Measurements from ENCODE around the gene ANKRD33B. TPM values are rescaled to one million over a fixed set of nuclear protein-coding genes. Genes with fewer than 3 reads are reported as not detected.

ANKRD33B gene
- total and polyA plus RNA-seq, 2 experiments from 2014 or later: 2.9 to 15.4 TPM

DNA sequence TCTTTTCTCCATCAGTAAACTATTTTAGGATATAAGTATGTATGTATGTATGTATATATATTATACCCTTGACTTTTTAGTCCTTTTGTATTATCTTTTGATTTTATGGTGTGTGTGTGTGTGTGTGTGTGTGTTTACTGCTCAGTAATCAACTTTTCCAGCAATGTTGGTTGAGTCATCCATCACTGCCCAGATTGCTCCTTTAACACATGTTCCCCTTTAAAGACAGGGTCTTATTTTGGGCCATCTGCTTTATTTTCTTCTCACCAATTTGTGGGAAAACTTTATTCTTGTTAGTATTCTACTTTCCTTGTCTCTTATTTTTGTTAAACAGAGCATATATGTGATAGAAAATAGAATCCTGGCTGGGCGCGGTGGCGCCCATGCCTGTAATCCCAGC, 28.1 kb downstream of the ANKRD33B start:
- H3K9me2 ChIP-seq (ENCODE audit: insufficient read depth): no peaks in the 10 kb centered on the region
- H3K4me3 ChIP-seq: no peak overlapping the region
- TF ChIP-seq CREB1 (CRISPR knock-in tag; IDR thresholded peaks at IDR 0.05; ENCODE audit: low read depth): no peak
- TF ChIP-seq, protein P1, sequence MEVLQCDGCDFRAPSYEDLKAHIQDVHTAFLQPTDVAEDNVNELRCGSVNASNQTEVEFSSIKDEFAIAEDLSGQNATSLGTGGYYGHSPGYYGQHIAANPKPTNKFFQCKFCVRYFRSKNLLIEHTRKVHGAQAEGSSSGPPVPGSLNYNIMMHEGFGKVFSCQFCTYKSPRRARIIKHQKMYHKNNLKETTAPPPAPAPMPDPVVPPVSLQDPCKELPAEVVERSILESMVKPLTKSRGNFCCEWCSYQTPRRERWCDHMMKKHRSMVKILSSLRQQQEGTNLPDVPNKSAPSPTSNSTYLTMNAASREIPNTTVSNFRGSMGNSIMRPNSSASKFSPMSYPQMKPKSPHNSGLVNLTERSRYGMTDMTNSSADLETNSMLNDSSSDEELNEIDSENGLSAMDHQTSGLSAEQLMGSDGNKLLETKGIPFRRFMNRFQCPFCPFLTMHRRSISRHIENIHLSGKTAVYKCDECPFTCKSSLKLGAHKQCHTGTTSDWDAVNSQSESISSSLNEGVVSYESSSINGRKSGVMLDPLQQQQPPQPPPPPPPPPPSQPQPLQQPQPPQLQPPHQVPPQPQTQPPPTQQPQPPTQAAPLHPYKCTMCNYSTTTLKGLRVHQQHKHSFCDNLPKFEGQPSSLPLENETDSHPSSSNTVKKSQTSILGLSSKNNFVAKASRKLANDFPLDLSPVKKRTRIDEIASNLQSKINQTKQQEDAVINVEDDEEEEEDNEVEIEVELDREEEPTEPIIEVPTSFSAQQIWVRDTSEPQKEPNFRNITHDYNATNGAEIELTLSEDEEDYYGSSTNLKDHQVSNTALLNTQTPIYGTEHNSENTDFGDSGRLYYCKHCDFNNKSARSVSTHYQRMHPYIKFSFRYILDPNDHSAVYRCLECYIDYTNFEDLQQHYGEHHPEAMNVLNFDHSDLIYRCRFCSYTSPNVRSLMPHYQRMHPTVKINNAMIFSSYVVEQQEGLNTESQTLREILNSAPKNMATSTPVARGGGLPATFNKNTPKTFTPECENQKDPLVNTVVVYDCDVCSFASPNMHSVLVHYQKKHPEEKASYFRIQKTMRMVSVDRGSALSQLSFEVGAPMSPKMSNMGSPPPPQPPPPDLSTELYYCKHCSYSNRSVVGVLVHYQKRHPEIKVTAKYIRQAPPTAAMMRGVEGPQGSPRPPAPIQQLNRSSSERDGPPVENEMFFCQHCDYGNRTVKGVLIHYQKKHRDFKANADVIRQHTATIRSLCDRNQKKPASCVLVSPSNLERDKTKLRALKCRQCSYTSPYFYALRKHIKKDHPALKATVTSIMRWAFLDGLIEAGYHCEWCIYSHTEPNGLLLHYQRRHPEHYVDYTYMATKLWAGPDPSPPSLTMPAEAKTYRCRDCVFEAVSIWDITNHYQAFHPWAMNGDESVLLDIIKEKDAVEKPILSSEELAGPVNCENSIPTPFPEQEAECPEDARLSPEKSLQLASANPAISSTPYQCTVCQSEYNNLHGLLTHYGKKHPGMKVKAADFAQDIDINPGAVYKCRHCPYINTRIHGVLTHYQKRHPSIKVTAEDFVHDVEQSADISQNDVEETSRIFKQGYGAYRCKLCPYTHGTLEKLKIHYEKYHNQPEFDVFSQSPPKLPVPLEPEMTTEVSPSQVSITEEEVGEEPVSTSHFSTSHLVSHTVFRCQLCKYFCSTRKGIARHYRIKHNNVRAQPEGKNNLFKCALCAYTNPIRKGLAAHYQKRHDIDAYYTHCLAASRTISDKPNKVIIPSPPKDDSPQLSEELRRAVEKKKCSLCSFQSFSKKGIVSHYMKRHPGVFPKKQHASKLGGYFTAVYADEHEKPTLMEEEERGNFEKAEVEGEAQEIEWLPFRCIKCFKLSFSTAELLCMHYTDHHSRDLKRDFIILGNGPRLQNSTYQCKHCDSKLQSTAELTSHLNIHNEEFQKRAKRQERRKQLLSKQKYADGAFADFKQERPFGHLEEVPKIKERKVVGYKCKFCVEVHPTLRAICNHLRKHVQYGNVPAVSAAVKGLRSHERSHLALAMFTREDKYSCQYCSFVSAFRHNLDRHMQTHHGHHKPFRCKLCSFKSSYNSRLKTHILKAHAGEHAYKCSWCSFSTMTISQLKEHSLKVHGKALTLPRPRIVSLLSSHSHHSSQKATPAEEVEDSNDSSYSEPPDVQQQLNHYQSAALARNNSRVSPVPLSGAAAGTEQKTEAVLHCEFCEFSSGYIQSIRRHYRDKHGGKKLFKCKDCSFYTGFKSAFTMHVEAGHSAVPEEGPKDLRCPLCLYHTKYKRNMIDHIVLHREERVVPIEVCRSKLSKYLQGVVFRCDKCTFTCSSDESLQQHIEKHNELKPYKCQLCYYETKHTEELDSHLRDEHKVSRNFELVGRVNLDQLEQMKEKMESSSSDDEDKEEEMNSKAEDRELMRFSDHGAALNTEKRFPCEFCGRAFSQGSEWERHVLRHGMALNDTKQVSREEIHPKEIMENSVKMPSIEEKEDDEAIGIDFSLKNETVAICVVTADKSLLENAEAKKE (CRISPR knock-in tag; IDR thresholded peaks at IDR 0.05): no peak
- no peak for TF ChIP-seq EZH2phosphoT487 (IDR thresholded peaks at IDR 0.05; ENCODE audit: unreplicated experiment)
- TF ChIP-seq, protein P2, sequence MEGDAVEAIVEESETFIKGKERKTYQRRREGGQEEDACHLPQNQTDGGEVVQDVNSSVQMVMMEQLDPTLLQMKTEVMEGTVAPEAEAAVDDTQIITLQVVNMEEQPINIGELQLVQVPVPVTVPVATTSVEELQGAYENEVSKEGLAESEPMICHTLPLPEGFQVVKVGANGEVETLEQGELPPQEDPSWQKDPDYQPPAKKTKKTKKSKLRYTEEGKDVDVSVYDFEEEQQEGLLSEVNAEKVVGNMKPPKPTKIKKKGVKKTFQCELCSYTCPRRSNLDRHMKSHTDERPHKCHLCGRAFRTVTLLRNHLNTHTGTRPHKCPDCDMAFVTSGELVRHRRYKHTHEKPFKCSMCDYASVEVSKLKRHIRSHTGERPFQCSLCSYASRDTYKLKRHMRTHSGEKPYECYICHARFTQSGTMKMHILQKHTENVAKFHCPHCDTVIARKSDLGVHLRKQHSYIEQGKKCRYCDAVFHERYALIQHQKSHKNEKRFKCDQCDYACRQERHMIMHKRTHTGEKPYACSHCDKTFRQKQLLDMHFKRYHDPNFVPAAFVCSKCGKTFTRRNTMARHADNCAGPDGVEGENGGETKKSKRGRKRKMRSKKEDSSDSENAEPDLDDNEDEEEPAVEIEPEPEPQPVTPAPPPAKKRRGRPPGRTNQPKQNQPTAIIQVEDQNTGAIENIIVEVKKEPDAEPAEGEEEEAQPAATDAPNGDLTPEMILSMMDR (conservative IDR thresholded peaks at IDR 0.05; ENCODE audit: low read depth in 2 of 2): no peak
- no peak for TF ChIP-seq ZNF114 (CRISPR knock-in tag; IDR thresholded peaks at IDR 0.05)
- TF ChIP-seq JUNB (IDR thresholded peaks at IDR 0.05; ENCODE audit: unreplicated experiment): no peak
- no peak for TF ChIP-seq POLR2AphosphoS5 (IDR thresholded peaks at IDR 0.05; ENCODE audit: low read depth)
- no peak overlapping the region for H2AFZ ChIP-seq
- Mint-ChIP-seq H3K36me3 (ENCODE audit: low read depth) (0 out of 3 replicates have a peak, but pooled peaks cover 4% of the 10 kb centered on the region), H3K27ac (no peak overlapping the region), H3K4me3 (no peak overlapping the region), H3K9me3 (peaks cover 2% of the 10 kb centered on the region; the same call in 1 of the 3 replicates), H3K27me3 (ENCODE audit: insufficient read depth, low read depth, poor library complexity) (peaks cover 7% of the 10 kb centered on the region), H3K4me1 (peaks cover 30% of the 10 kb centered on the region)
- ATAC-seq (no peak), DNase-seq (ENCODE audit: low spot score) (no peak)
- H3K79me2 ChIP-seq (replicated peaks; ENCODE audit: insufficient read depth): no peaks in the 10 kb centered on the region
- H3K4me1 ChIP-seq (ENCODE audit: insufficient read depth): peaks cover 11% of the 10 kb centered on the region
- H3K27ac ChIP-seq (ENCODE audit: low read depth): no peak overlapping the region
- H3F3A ChIP-seq (replicated peaks; ENCODE audit: low read depth): no peaks in the 10 kb centered on the region
- no peaks in the 10 kb centered on the region for H3K27me3 ChIP-seq (ENCODE audit: insufficient read depth)
- H3K36me3 ChIP-seq (ENCODE audit: insufficient read depth): no peaks in the 10 kb centered on the region
- H3K4me2 ChIP-seq: no peak overlapping the region
- no peaks in the 10 kb centered on the region for H4K20me1 ChIP-seq (replicated peaks; ENCODE audit: insufficient read depth)

Measured in GM23338 (cell line).